Fibroblast of pulmonary artery (primary cell): ENCODE data around the gene STMN3.
"Not testable (repeated sequence)": the region's sequence is repeated elsewhere in the genome, so short reads cannot be mapped to it uniquely, and the experiment has no call there.

Experiments
- DNase-seq: peaks from one replicate; pipeline ENCODE4 v3.0.0-alpha.2; 2010; ENCODE audit warnings: low read depth
- H3K4me3 ChIP-seq: replicated peaks from 2 replicates; pipeline ENCODE4 v1.5.1; 2011; ENCODE audit warnings: low read depth, mild to moderate bottlenecking, control low read depth, low read length, moderate library complexity
- TF ChIP-seq, protein P1 (sequence below): IDR thresholded peaks from 2 replicates; pipeline ENCODE4 v1.5.1; 2011; ENCODE audit warnings: mild to moderate bottlenecking, control low read depth, low read length, inconsistent platforms; ENCODE audit errors: missing control alignments

STMN3 gene

GRCh38 chr20:63643499-63643898 lies 9.7 kb downstream of the STMN3 start:
- H3K4me3 ChIP-seq: no peak overlapping the region
- DNase-seq: no peak
- TF ChIP-seq, protein P1, sequence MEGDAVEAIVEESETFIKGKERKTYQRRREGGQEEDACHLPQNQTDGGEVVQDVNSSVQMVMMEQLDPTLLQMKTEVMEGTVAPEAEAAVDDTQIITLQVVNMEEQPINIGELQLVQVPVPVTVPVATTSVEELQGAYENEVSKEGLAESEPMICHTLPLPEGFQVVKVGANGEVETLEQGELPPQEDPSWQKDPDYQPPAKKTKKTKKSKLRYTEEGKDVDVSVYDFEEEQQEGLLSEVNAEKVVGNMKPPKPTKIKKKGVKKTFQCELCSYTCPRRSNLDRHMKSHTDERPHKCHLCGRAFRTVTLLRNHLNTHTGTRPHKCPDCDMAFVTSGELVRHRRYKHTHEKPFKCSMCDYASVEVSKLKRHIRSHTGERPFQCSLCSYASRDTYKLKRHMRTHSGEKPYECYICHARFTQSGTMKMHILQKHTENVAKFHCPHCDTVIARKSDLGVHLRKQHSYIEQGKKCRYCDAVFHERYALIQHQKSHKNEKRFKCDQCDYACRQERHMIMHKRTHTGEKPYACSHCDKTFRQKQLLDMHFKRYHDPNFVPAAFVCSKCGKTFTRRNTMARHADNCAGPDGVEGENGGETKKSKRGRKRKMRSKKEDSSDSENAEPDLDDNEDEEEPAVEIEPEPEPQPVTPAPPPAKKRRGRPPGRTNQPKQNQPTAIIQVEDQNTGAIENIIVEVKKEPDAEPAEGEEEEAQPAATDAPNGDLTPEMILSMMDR: no peak

DNA sequence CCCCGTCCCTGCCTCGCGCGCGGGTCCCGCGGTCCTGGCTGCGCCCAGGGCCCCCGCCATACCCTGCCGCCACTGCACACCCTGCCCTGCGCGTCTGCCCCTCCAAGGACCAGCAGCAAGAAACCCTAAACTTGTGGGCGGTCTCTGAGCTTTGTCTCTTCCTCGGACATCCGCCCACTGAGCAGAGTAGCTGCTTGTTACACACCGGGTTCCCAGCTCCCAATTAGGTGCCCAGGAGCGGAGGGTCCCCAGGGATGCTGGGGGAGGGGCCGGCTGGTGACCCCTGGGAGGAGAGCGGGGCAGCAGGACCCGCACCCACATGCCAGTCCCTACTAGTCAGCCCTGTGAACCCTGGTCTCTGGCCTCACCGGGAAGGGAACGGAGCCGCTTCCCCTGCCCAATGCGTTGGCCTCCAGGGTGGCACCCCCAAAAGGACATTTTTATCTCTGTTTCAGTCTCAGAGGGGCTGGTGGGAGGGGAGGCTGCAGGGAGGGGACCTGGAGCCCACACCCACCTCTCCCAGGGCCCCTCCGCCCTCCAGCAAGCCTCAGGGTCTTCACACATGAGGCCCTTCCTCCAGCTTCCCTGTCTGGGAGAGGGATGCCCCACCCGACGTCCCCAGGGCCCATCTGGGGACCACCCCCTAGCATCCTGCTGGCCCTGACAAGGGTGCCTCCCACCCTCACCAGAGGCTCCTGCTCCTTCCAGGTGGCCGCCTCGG lies 10.5 kb downstream of the STMN3 start:
- H3K4me3 ChIP-seq: no peak overlapping the region
- TF ChIP-seq, protein P1: no peak
- no peak for DNase-seq

DNA sequence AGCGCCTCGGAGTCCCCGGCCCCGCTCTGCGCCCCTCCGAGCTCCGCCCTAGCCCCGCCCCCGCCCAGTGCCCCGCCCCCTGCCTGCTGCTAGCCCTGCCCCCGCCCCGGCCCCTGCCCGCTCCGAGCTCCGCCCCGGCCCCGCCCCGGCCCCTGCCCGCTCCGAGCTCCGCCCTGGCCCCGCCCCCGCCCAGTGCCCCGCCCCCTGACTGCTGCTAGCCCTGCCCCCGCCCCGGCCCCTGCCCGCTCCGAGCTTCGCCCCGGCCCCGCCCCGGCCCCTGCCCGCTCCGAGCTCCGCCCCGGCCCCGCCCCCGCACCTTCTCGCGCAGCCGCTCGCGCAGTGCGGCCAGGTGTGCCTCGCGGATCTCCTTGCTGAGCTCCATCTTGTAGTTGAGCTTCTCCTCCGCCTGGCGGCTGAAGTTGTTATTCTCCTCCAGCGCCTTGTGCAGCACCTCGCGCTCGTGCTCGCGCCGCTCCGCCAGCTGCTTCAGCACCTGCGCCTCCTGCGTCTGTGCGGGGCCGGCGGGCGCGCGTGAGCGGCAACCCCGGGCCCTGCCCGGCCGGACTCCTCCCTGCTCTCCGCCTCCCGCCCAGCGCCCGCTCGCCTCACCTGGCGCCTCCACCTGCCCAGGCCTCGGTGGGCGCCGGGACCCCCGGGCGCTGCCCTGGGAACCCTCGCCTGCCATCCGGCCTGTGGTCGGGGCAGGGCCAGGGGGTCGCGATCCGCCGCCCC lies 11.3 kb downstream of the STMN3 start:
- TF ChIP-seq, protein P1: no peak
- peak; percentile 80 for DNase-seq
- H3K4me3 ChIP-seq: peak overlapping the region; percentile 54

DNA sequence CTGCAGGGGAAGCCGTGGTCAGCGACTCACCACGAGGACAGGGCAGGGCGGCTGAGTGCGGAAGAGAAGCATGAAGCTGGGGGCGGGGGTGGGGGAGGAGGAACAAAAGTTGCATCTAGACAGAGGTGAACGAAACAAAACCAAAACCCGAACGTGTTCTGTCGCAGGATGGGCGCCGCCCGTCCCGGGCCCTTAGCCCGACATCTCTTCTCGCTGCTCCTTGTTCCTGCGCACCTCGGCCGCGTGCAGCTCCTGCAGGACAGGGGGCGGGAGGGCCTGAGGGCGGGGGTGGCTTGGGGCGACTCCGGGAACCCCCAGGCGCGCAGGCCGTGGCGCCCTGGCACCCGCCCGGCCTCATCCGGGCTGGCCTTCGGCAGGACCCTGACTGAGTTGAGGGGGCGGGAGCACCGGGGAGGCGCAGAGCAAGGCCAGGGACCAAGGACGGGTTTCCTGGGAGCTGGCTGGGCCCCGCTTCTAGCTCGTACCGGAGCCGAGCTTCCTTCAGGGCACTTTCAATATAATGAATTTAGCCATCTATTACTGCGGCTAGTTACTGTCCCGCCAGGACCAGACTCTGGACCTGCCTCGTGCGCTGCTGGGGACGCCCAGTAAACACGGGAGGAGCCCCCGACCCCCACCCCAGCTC lies 12.0 kb downstream of the STMN3 start:
- TF ChIP-seq, protein P1: no peak

GRCh38 chr20:63640686-63641085 lies 12.5 kb downstream of the STMN3 start:
- not testable (repeated sequence) for DNase-seq, H3K4me3 ChIP-seq

More for the DNA sequence above, 12.0 kb downstream of the STMN3 start:
- peak overlapping the region; percentile 54 for H3K4me3 ChIP-seq
- no peak for DNase-seq

- TF ChIP-seq, protein P1: no peak
- DNase-seq: no peak
- no peak overlapping the region for H3K4me3 ChIP-seq
Measured at GRCh38 chr20:63640086-63640485, 13.1 kb downstream of the STMN3 start.
